ENCODE results near the gene KLHL18. TPM values are rescaled to one million over a fixed set of nuclear protein-coding genes. Genes with fewer than 3 reads are reported as not detected.

Gene KLHL18
- 20.0 and 25.3 TPM in 2 replicates for total RNA-seq

DNA sequence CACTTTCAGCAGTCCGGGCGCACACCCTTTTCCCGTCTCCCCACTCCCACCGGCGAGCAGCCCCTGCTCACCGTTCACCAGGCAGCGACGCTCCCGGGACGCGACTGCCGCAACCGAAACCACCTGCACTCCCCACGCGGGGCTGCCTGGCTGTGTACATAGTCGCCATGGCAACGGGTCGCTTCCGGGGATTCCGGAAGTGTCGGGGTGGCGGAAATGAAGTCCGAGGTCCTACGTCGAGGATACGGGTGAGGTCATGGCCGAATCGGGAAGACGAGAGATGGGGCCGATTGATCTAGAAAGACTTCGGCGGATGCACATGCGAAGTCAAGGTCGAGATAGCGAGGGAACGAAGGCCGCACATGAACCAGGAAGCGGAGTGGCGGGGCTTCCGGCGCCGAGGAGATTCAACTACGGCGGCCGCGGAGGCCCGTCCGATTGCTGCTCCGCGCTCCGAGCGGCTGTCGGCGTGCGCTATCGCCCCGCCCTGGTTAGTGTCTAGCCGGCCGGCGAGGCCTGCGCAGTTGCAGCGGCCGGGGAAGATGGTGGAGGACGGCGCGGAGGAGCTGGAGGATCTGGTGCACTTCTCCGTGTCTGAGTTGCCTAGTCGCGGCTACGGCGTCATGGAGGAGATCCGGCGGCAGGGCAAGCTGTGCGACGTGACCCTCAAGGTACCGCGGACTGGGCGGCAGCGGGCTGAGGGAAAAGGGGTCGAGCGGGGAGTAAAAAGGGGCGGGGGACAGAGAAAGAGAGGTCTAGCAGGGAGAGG, at the start of gene KLHL18, which contains the start of gene KIF9:
Gene KLHL18, plus strand, starts transcription at position 521 of the 769 bp plus-strand sequence. Its CDS starts 22 bp downstream, at position 543.
Gene KIF9, minus strand, starts transcription at position 376 of the 769 bp plus-strand sequence. CDS start 5,425 bp downstream, outside the sequence.

DNA sequence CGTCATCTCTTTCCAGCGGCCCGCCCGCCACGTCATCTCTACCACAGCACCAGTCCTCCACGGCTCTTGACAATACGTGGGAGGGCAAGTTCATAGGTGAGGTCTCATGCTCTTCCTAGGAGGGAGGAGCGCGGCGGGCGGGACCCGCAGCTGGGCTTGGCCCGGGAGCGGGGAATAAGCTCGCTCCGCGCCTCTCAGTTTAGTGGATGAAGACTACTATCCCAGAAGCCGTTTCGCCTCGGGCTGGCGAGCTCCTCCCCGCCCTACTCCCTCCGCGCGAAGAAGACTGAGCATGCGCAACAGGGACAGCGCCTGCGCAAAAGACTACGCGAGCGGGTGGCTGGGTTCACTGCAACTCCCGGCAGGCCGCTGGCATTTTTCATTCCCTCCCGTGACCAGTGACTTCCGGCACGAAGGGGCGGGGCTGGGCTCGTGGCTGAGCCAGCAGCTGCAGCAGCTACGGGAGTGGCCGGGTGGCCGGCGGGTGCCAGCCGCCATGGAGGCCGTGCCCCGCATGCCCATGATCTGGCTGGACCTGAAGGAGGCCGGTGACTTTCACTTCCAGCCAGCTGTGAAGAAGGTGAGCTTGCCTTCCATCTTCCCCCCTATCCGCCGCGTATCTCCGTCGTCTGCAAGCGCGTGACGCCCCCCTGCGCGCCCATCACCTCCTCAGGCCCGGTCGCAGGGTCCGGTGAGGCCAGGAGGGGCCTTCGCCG, 98.0 kb downstream of the KLHL18 start, which contains the start of gene PTPN23:
Gene PTPN23, plus strand, starts transcription at position 421 of the 716 bp plus-strand sequence. Its CDS starts 76 bp downstream, at position 497.

Other genes with a start within 250 kb of the KLHL18 start
- 35.9 and 37.1 TPM in 2 replicates for gene SETD2, start 118.8 kb upstream of the KLHL18 start, total RNA-seq
- 3.2 TPM in 2 replicates for gene KIF9, start 145 bp upstream of the KLHL18 start, total RNA-seq
- gene PTPN23, start 98.1 kb downstream of the KLHL18 start, total RNA-seq, result 28.8 and 31.5 TPM in 2 replicates
- gene SCAP, start 193.0 kb downstream of the KLHL18 start, total RNA-seq, result 43.8 and 73.6 TPM in 2 replicates
- gene ELP6, start 230.8 kb downstream of the KLHL18 start, total RNA-seq, result 28.5 and 40.5 TPM in 2 replicates

Measured in uterine smooth muscle cell (primary cell).